AG04449 (cell line): Measurements from ENCODE around the gene SCN1B.
"Not testable (repeated sequence)": the region's sequence is repeated elsewhere in the genome, so short reads cannot be mapped to it uniquely, and the experiment has no call there.

ENCODE experiments used
- CTCF ChIA-PET: fragments of 350-600 bp; formaldehyde crosslinking; extraction: SDS; loops from one replicate; lab custom pipeline; 2021; ENCODE audit warnings: antibody characterized with exemption; lab: Yijun Ruan, JAX
- POLR2A ChIA-PET: fragments of 400-600, 350-600 bp; formaldehyde crosslinking; extraction: SDS; loops from one replicate; lab custom pipeline; 2020; ENCODE audit warnings: antibody characterized with exemption, inconsistent platforms; lab: Yijun Ruan, JAX
- DNase-seq: peaks from one replicate; pipeline ENCODE4 v3.0.0-alpha.2; 2010; ENCODE audit warnings: low read depth, low spot score
- H3K4me3 ChIP-seq: 2 replicates; pipeline ENCODE4 v1.5.1; 2011; ENCODE audit warnings: low read depth, mild to moderate bottlenecking, control low read depth, low read length
- TF ChIP-seq, protein P1 (sequence below): IDR thresholded peaks from one replicate; pipeline ENCODE4 v1.5.1; 2011; ENCODE audit warnings: mild to moderate bottlenecking, moderate library complexity, low read length, control low read depth, inconsistent platforms; ENCODE audit not compliant: insufficient read depth; ENCODE audit errors: missing control alignments

Gene SCN1B

GRCh38 chr19:34994643-34995541 lies 35.4 kb upstream of the SCN1B start:
- no peak overlapping the region for H3K4me3 ChIP-seq
- DNase-seq: no peak
- TF ChIP-seq, protein P1, sequence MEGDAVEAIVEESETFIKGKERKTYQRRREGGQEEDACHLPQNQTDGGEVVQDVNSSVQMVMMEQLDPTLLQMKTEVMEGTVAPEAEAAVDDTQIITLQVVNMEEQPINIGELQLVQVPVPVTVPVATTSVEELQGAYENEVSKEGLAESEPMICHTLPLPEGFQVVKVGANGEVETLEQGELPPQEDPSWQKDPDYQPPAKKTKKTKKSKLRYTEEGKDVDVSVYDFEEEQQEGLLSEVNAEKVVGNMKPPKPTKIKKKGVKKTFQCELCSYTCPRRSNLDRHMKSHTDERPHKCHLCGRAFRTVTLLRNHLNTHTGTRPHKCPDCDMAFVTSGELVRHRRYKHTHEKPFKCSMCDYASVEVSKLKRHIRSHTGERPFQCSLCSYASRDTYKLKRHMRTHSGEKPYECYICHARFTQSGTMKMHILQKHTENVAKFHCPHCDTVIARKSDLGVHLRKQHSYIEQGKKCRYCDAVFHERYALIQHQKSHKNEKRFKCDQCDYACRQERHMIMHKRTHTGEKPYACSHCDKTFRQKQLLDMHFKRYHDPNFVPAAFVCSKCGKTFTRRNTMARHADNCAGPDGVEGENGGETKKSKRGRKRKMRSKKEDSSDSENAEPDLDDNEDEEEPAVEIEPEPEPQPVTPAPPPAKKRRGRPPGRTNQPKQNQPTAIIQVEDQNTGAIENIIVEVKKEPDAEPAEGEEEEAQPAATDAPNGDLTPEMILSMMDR: no peak
- POLR2A ChIA-PET: no interaction called here
- CTCF ChIA-PET: interaction anchor here (0.6 to 1.9 kb wide), 5 partner anchors 18 to 48 kb away, joined by 3 to 6 read pairs (median 4); no protein-coding TSS in a partner anchor

GRCh38 chr19:34995551-34995950 lies 34.7 kb upstream of the SCN1B start:
- TF ChIP-seq, protein P1: no peak
- ChIA-PET CTCF (interaction anchor here (0.6 to 1.9 kb wide), 4 partner anchors 18 to 49 kb away, joined by 3 to 6 read pairs (median 4); no protein-coding TSS in a partner anchor), POLR2A (no interaction called here)
- no peak for DNase-seq
- H3K4me3 ChIP-seq: no peak overlapping the region

GRCh38 chr19:34997071-34997617 lies 33.1 kb upstream of the SCN1B start:
- H3K4me3 ChIP-seq: no peak overlapping the region
- no peak for DNase-seq
- CTCF ChIA-PET: interaction anchor here (1.9 kb wide), 1 partner anchor 16 kb away, joined by 6 read pairs; no protein-coding TSS in a partner anchor
- POLR2A ChIA-PET: no interaction called here
- TF ChIP-seq, protein P1: no peak

DNA sequence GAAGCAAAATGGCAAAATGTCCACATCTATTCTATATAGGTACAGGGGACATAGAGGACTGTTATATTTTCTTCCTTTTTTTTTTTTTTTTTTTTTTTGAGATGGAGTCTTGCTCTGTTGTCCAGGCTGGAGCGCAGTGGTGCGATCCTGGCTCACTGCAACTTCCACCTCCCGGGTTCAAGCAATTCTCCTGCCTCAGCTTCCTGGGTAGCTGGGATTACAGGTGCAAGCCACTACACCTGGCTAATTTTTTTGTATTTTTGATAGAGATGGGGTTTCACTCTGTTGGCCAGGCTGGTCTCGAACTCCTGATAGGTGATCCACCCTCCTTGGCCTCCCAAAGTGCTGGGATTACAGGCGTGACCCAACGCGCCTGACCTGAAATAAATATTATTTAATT lies 32.0 kb upstream of the SCN1B start:
- H3K4me3 ChIP-seq, DNase-seq, POLR2A ChIA-PET: not testable (repeated sequence)
- CTCF ChIA-PET: interaction anchor here (1.5 kb wide), 1 partner anchor 26 kb away, joined by 5 read pairs; no protein-coding TSS in a partner anchor

- ChIA-PET POLR2A (no interaction called here), CTCF (interaction anchor here (1.5 to 4.0 kb wide), 3 partner anchors 13 to 45 kb away, joined by 5 to 30 read pairs (median 13); no protein-coding TSS in a partner anchor)
- TF ChIP-seq, protein P1: no peak
- DNase-seq: no peak
- H3K4me3 ChIP-seq: peak overlapping the region; percentile 73
Measured at GRCh38 chr19:34998777-34999497, 31.3 kb upstream of the SCN1B start.

- DNase-seq: no peak
- CTCF ChIA-PET: interaction anchor here (1.5 to 4.0 kb wide), 4 partner anchors 12 to 142 kb away, joined by 4 to 30 read pairs (median 9); no protein-coding TSS in a partner anchor
- TF ChIP-seq, protein P1: no peak
- peak within 1 kb of the TSS; percentile 73 for H3K4me3 ChIP-seq
- POLR2A ChIA-PET: no interaction called here
Measured at GRCh38 chr19:34999498-35000337, 30.6 kb upstream of the SCN1B start, which contains the start of gene GRAMD1A. GRAMD1A (plus strand) TSS chr19:35000323; CDS start chr19:35000479, 156 bp downstream.
